NCI-H2107 (cell line): ENCODE data around the gene TUSC1.
"Not testable (repeated sequence)": the region's sequence is repeated elsewhere in the genome, so short reads cannot be mapped to it uniquely, and the experiment has no call there.

Experiments used
- DNase-seq: peaks from one replicate; lab custom pipeline; 2025; lab: John Stamatoyannopoulos, UW

Gene TUSC1

DNA sequence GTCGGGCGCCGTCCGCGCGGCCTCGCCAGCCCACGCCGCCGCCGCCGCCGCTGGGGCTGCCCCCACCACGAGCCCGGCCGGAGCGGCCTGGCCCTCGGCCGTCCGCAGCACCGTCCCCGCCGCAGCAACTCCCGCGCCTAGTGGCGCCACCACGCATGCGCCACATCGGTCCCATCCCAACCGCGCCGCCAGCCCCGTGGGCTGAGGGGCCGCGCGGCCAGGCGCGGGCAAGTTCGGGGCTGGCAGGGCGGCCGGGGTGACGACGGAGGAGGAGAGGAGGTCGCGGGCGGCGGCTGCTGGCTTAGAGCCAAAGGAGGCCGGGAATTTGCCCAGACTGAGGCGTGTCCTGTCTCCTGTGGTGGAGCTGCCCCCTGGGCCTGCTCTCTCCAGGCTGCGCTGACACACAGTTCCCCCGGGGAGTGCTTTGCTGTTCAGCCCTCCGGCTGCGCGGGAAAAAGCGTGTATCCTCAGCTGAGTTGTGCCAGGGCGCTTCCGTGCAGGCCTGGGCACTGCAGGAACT, at the start of gene TUSC1:
Gene TUSC1, minus strand, starts transcription at position 298 of the 520 bp plus-strand sequence. Its CDS starts 132 bp downstream, at position 166.
- DNase-seq = peak; percentile 62

DNA sequence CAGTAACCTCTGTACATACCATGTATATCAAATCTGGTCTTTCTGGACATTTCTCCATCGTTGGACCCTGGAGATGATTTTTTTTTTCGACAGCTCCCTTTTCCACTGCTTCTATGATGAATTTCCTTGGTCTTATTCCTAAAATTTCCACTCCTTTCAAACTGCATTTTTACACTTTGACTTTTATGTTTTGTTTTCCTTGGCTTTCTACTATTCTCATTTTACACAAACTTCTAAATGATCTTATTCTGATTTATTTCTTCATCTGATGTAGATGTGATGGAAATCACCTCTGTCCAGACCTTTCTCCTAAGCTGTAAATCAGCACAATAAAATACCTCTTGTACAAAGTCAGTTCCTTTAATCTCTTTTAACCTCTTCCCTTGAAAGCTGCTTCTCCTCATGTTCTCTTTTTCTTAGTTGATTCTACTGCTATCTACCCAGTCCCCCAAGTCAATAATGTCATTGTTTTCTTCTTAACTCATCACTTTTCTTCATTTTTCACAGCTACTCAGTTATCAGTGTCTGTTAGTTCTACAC, 48.7 kb upstream of the TUSC1 start:
- DNase-seq = no peak

DNA sequence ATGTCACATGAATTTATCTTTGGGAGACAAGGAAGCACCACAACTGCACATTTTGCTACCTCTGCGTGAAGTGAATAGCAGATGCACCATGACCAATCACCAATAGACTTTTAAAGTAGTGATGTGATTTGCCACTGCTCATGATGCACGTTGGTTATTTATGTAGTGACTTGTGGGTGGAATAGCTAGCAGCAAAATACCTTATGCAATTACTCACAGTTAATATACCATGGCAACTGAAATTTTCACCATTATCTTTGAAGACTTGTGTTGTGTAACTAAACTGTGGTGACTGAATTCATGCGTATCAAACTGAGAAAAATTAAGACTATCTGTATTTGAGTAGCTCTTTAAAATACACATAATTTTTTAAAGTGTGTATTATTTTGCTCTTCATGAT, 46.2 kb upstream of the TUSC1 start:
- DNase-seq = no peak

DNA sequence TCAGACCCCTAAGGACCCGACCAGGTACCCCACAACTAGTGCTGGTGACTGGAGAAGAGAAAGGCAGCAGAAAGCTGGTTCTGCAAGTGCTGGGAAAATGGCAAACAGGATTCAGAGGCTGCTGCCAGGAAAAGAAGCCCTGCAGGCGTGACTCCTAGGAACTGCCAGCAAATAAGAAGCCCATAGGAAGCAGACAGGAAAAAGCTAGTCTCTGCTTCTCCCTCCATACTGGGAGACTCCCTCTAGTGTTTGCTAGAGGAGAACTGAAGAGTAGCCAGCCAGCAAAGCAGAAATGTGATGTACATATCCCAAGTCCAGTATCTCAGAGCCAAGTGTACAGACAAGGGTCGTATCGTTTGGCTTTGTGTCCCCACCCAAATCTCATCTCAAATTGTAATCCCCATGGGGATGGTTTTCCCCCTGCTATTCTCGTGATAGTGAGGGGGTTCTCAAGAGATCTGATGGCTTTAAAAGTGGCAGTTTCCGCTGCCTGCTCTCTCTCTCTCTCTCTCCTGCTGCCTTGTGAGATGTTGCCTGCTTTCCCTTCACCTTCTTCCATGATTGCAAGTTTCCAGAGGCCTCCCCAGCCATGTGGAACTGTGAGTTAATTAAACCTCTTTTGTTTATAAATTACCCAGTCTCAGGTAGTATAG, 38.1 kb upstream of the TUSC1 start:
- no peak for DNase-seq

DNA sequence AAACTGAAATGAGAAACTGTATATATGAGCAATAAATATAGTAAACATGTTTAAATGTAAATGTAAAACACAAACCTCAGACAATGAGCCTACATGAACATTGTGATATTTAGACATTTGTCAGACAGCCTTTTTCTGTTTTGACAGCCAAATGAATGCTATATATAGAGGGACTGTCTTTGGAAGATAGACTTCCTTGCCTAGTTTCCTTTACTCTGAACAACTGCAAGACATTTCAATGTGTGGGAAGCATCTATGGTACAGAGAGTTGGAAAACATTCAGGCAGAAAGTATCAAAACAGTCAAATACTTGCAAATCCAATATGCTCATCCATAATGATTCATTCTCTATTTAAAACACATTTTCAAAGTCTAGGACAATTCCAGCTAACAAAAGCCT, 31.7 kb upstream of the TUSC1 start:
- no peak for DNase-seq

DNA sequence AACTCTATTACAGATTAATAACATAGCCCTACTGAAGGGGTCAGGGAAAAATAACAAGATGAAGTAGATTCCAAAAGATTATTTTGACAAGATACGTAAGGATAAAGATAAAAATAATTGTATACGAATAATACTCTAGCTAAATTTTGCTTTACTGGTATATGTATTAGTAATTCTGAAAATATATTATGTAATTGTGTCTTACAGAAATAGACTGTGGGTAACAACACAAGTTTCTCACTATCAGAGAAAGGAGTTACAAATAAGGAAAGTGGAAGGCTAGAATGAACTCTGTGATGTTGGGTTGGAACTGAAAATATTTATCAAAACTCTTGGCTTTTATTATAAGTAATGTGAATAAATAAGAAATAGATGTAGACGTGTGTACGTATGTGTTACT, 26.6 kb upstream of the TUSC1 start:
- no peak for DNase-seq

- DNase-seq = no peak
Observed at GRCh38 chr9:25703701-25704357, 25.6 kb upstream of the TUSC1 start.

GRCh38 chr9:25702536-25702935, 24.3 kb upstream of the TUSC1 start:
- no peak for DNase-seq

- DNase-seq = not testable (repeated sequence)
Observed at GRCh38 chr9:25700899-25701298, 22.7 kb upstream of the TUSC1 start.

DNA sequence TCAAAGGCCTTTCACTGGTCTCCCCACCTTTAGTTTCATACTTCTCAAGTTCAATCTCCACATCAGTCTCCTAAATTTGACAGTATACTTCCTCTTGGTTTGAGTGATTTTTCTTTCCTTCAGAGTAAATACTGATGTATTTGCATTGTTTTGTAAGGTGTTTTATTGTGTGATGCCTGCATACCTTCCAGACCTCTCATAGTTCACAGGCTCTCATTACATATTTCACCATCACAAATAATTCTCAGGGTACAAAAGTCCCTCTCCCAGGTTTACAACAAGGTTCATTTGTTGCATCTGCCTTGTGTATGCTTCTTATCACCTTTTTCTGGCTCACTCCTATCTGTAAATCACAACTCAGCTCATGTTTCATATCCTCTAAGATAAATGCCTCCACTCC, 22.2 kb upstream of the TUSC1 start:
- DNase-seq = no peak

GRCh38 chr9:25691786-25692185, 13.5 kb upstream of the TUSC1 start:
- no peak for DNase-seq

DNA sequence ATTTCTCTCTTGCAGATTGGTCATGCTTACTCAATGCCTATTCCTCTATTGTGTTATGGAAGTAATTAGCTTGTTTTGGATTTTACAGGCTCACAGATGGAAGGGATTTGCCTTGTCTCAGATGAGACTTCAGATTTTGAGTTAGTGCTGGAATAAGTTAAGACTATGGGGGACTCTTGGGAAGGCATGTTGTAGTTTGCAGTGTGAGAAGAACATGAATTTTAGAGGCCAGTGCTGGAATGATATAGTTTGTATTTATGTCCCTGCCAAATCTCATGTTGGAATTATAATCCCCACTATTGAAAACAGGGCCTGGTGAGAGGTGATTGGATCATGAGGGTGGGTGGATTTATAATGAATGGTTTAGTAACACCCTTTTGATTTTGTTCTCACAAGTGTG, 6.1 kb upstream of the TUSC1 start:
- no peak for DNase-seq

DNA sequence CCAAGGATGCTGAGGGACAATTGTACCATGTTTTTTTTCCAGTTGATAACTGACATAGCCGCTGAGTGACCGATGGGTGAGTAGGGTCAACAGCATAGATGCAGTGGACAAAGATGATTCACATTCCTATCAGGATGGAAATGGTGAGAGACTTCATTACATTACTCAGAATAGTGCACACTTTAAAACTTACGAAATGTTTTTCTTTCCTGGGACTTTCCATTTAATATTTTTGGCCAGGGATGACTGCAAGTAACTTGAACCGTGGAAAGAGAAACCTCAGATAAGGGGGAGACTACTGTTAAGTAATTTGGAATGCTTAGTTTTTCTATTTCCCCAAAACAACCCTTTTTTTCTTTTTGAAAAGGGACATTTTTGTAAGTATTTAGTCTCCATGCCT, 3.0 kb upstream of the TUSC1 start:
- no peak for DNase-seq

DNA sequence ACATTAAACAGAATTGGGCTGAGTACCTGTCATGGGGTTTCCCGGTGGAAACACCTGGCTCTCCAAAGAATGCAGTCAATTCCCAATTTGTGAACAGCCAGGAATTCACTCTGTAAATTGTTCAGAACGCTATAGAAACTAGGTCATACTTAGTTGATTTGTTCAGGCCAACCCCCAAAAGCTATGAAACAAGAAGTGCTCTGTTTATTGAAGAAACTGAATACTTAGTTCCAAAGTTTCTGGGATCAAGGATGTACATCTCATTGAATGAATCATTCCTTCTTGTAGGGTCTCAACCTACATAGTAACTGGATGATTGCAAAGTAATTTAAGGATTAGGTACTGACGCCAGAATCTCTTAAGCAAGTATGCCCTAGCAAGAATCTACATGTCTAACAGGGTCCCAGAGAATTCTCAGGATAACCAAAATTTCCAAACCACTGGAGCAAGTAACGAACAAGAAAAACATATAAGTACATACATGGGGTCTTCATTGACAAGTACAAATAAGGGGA, 659 bp upstream of the TUSC1 start:
- no peak for DNase-seq

DNA sequence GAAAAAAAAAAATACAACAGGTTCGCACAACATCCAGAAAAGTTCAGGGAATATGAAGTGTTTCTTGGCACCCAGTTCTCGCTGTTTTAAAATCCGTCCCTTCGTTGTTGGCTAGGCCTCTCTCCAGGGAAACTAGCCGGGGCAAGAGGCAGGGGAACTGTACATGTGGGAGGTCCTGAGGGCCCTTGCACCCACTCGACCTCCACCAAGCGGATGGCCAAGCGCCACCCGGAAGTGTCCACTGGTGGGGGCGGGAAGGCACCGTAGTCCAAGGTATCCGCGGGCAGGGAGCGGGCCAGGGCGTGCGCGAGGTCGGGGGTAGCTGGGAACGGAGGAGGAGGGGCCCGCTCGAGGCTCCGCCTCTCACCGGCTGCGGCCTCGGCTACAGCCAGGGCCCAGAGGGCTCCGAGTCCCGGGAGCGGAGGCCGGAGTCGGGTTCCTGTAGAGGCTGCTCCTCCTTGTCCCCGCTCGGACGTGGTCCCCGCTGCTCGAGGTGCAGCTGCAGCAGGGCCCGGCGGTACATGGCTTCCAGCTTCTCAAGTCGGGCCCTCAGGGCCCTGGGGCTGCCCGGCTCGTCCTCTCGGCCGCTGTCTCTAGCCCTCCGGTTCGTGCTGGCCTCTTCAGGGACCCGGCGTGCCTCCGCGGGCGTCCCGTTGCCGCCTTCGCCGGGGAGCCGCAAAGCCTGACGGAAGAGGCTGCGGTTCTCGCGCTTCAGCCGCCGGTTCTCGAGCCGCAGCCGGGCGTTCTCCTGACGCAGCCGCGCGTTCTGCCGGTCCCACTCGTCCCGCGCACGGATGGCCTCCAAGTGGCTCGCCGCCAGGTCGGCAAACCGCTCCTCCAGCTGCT, 720 bp downstream of the TUSC1 start:
- DNase-seq = no peak

DNA sequence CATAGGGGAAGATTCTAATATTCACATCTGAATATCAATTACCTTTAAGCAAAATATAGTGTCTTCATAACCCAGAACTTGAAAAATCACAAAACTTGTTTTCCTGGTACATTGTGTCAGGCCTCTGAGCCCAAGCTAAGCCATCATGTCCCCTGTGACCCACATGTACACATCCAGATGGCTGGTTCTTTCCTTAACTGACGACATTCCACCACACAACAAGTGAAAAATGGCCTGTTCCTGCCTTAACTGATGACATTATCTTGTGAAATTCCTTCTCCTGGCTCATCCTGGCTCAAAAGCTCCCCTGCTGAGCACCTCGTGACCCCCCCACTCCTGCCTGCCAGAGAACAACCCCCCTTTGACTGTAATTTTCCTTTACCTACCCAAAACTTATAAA, 2.4 kb downstream of the TUSC1 start:
- DNase-seq = not testable (repeated sequence)

DNA sequence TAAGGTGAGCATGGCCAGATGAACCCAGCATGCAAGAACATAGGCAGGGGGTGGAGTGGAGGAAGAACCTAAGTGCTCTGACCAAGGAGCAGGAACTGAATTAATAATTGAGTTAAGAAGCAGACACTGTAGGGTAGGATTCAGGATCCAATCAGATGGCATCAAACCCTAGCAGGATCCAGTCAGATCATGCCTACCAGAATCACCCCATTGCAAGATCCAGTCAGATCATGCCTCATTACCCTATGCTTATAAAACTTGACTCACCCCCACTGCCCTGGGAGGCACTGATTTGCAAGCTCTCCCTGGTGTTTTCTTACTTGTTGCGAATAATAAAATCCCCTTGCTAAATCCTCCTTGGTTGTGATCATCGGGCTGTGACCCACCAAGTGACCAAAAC, 19.7 kb downstream of the TUSC1 start:
- DNase-seq = no peak

- DNase-seq = no peak
Observed at GRCh38 chr9:25654417-25654816, 23.8 kb downstream of the TUSC1 start.

DNA sequence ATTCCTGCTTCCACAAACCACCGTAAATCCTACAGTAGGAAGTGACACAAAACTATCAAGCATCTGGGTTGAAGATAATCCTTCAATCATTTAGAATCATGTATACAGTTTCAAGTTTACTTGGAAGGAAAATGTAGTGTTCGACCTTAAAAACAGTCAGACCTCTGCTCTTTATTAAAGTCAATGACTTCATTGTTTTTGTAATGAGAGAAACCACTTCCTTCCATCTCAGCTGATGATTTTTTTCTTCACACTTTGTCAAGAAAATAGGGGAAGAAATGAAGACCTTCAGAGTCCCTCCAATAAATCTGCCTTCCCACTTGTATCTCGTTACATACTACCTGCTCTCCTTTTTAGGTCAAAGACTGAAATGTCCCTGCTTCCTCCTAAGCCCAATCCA, 30.1 kb downstream of the TUSC1 start:
- no peak for DNase-seq

DNA sequence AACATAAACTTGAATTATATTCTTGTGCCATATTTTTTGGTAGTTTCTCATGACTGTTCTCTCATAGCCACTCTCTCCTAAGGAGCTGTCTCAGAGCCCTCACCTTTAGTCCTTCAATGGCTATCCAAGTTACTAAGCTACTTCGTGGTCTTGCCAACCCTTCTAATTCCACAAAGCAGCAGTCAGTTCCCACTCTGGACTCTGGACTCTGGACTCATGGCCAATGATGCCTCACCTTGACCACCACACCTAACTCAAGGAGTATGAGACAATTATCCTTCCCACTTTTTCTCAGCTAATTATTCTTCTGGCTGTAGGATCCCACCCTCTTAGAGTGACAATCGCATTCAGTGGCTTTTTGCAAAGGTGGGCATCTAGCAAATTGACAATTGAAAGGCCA, 42.2 kb downstream of the TUSC1 start:
- DNase-seq = no peak

DNA sequence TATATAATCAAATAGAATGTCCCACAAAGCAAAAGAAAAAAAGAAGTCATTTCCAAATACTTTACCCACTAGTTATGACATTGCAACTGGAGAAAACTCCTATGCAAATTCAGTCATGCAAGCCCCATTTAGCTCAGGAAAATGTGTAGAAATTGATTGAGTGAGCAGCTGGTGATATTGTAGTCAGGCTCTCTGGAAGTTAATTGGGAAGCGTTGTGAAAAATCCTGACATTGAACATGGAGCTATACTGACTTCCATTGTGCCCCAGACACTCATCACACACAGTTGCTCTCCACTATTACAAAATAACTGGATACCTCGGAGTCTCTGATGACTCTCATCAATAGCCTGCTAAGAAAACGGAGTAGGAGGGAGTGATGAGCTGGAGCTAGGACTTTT, 49.0 kb downstream of the TUSC1 start:
- no peak for DNase-seq
